GM18951 (cell line): ENCODE measurements around the gene DEFB128.
"Not testable (repeated sequence)": the region's sequence is repeated elsewhere in the genome, so short reads cannot be mapped to it uniquely, and the experiment has no call there.

Experiments used
- POLR2A ChIP-seq: IDR thresholded peaks from 4 replicates; pipeline ENCODE4 v1.6.1; 2011; ENCODE audit warnings: mild to moderate bottlenecking; ENCODE audit not compliant: insufficient read length, insufficient read depth; ENCODE audit errors: extremely low read depth
- in situ Hi-C: fragments of 300-500 bp; cut with MboI; formaldehyde crosslinking; loops from one replicate; pipeline ENCODE4 v1.12.0; 2022; ENCODE audit warnings: low sequenced_read_pairs, mixed read lengths, inconsistent platforms; ENCODE audit not compliant: unreplicated experiment

DEFB128 gene

GRCh38 chr20:208942-209566 lies 19.5 kb upstream of the DEFB128 start:
- in situ Hi-C loops = no loop called here

GRCh38 chr20:203630-204029 lies 14.1 kb upstream of the DEFB128 start:
- in situ Hi-C loops = not testable (repeated sequence)

More at GRCh38 chr20:208942-209566, 19.5 kb upstream of the DEFB128 start:
- TF ChIP-seq POLR2A = no peak

- TF ChIP-seq POLR2A = no peak
Measured at GRCh38 chr20:199996-200395, 10.5 kb upstream of the DEFB128 start.

GRCh38 chr20:198225-198624 lies 8.7 kb upstream of the DEFB128 start:
- in situ Hi-C loops = no loop called here
- TF ChIP-seq POLR2A = no peak

More at GRCh38 chr20:199996-200395, 10.5 kb upstream of the DEFB128 start:
- in situ Hi-C loops = no loop called here

GRCh38 chr20:187733-188132 lies 1.8 kb downstream of the DEFB128 start:
- no peak for TF ChIP-seq POLR2A
- in situ Hi-C loops = no loop called here

DNA sequence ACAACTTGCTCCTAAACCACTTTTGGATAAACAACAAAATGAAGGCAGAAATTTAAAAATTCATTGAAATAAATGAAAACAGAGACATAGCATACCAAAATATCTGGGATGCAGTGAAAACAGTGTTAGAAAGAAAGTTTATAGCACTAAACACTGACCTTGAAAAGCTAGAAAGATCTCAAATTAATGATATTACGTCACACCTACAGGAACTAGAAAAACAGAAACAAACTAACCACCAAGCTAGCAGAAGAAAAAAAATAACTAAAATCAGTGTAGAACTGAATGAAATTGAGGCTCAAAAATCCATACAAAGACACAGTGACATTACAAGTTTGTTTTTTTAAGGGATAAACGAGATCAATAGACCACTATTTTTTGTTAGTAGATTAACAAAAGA lies 5.2 kb downstream of the DEFB128 start:
- TF ChIP-seq POLR2A = no peak
- in situ Hi-C loops = no loop called here

DNA sequence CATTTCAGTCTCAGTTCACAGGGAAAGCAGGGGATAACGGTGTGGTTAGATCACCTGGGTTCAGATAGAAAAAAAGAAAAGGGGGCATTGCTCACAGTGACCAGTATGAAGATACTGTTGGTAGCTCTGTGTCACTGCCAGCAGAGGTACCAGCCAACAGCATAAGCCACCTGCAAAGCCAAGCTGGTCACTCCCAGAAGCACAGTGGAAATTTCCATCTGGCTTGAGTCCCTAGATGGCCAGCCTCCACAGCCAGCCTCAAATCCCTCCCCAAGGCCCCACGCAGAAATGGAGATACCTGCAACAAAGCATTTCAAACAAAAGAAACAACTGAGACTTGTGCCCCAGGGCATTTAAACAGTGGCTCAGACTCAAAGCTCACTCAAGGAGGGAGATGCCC lies 20.6 kb downstream of the DEFB128 start:
- in situ Hi-C loops = no loop called here
- no peak for TF ChIP-seq POLR2A

- in situ Hi-C loops = no loop called here
- TF ChIP-seq POLR2A = no peak
Measured at GRCh38 chr20:164618-165017, 24.9 kb downstream of the DEFB128 start.

DNA sequence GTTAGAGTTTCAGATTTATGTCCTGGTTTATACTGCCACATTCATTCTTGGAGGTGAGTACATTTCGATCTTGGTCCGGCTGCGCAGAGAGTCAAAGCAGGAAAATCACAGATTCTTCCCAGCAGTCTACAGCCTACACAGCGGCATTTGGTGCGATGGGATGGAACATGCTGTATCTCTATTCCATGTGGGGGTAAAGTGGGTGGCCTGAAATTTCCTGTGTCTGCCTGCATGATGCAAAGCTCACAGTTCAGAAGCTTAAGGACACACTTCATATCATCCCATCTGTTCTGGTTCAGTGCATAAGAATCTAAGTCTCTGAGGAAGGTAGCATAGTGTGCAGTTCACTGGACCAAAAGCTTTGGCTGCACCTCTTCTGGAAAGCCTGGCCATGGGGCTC lies 32.4 kb downstream of the DEFB128 start, which contains the start of gene DEFB127:
Gene DEFB127 (plus strand): TSS at position 301 of the 400 bp plus-strand sequence. CDS start 91 bp downstream, at position 392.
- in situ Hi-C loops = no loop called here
- TF ChIP-seq POLR2A = no peak

DNA sequence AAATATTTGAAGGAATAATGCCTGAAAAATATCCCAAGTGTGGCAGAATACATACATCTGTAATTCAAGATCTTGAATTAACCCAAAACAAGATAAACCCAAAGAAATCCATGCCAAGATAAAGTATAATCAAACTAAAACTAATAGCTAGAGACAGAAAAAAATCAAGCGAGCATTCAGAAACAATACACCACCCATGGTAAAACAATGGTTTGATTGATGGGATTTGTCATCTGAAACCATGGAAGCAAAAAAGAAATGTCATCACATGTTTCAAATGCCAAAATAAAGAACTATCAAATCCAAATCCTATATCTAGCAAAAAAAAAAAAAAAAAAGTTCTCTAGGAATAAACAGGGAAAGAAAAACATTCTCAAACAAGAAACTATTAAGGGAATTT lies 37.4 kb downstream of the DEFB128 start:
- TF ChIP-seq POLR2A = no peak
- in situ Hi-C loops = no loop called here

DNA sequence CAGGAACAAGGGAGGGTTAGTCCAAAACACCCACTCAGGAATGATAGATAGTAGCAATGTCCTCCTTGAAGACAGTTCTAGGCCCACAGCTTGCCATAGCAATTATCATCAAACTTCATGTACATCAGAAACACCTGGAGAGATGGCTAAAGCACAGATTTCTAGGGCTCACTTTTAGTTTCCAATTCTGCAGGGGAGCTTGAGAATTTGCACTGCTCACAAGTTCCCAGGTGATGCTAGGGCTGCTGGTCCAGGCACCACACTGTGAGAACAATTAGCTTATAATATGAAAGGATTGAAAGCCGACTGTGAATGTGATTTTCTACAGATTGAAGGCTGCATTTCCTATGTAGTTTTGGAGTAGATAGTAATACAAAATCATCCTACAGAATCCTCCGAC lies 43.6 kb downstream of the DEFB128 start:
- TF ChIP-seq POLR2A = no peak

DNA sequence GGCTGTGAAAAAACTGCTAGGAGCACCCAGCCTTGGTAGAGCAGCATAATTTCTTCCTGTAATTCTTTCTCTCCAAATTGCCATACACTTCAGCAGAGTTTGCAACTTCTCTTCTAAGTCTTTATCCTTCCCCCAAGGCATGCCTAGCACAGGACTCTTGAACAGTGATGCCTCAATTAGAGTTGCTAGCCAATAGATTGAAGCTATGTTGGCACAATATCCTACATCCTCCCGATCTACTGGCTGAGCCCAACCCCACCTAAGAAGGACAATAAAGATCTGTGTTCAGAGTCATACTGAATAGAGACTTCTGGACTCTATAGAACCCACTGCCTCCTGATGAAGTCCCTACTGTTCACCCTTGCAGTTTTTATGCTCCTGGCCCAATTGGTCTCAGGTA lies 47.2 kb downstream of the DEFB128 start, which contains the start of gene DEFB126:
Gene DEFB126 (plus strand): TSS at position 301 of the 400 bp plus-strand sequence. CDS start 39 bp downstream, at position 340.
- in situ Hi-C loops = no loop called here
- TF ChIP-seq POLR2A = no peak

More for the DNA sequence above, 43.6 kb downstream of the DEFB128 start:
- in situ Hi-C loops = no loop called here
